Measurements from ENCODE around the gene SCP2.

DNA sequence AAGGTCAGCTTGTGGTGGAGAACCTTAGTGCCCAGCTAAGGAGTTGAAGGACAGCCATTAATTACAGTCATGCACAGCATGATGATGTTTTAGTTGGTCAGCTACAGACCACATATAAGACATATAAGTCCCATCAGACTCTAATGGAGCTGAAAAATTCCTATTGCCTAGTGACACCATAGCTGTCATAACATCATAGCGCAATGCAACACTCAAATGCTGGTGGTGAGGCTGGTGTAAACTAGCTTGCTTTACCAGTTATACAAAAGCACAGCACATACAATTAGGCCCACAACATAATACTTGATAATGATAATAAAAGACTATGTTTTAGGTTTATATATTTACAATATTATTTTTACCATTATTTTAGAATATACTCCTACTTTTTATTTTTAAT, 9.5 kb upstream of the SCP2 start:
- TF ChIP-seq, protein P1, sequence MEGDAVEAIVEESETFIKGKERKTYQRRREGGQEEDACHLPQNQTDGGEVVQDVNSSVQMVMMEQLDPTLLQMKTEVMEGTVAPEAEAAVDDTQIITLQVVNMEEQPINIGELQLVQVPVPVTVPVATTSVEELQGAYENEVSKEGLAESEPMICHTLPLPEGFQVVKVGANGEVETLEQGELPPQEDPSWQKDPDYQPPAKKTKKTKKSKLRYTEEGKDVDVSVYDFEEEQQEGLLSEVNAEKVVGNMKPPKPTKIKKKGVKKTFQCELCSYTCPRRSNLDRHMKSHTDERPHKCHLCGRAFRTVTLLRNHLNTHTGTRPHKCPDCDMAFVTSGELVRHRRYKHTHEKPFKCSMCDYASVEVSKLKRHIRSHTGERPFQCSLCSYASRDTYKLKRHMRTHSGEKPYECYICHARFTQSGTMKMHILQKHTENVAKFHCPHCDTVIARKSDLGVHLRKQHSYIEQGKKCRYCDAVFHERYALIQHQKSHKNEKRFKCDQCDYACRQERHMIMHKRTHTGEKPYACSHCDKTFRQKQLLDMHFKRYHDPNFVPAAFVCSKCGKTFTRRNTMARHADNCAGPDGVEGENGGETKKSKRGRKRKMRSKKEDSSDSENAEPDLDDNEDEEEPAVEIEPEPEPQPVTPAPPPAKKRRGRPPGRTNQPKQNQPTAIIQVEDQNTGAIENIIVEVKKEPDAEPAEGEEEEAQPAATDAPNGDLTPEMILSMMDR (conservative IDR thresholded peaks at IDR 0.05; ENCODE audit: low read depth, low read length), result no peak
- TF ChIP-seq EZH2phosphoT487 (IDR thresholded peaks at IDR 0.05; ENCODE audit: borderline replicate concordance, low read length), result no peak

All from PC-3 (cell line).